Measurements from ENCODE around the gene CEP72. TPM values are rescaled to one million over a fixed set of nuclear protein-coding genes. Genes with fewer than 3 reads are reported as not detected.
"Not testable (repeated sequence)": the region's sequence is repeated elsewhere in the genome, so short reads cannot be mapped to it uniquely, and the experiment has no call there.

Gene CEP72
- total RNA-seq, 2 experiments from 2014 or later = 34.4 to 38.6 TPM

DNA sequence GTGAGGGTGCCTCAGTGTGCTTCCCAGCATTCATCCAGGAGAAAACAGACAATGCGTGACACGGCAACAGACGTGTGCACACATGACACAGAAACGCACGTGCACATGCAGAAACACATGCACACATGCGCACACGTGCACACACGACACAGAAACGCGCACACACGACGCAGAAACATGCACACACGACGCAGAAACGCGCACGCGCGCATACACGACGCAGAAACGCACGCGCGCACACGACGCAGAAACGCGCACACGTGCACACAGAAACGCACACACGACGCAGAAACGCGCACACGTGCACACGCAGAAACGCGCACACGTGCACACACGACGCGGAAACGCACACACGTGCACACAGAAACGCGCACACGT is 64.5 kb downstream of the CEP72 start:
- Mint-ChIP-seq H3K4me1 (ENCODE audit: low read depth) (peaks cover 5% of the 10 kb centered on the region), H3K27ac (no peak overlapping the region), H3K9me3 (ENCODE audit: insufficient read depth) (no peaks in the 10 kb centered on the region), H3K36me3 (ENCODE audit: low read depth) (no peaks in the 10 kb centered on the region), H3K4me3 (no peak overlapping the region), H3K27me3 (ENCODE audit: low read depth) (no peaks in the 10 kb centered on the region)
- ChIA-PET CTCF (no interaction called here), POLR2A (no interaction called here)
- no peak for ATAC-seq
- no peak for DNase-seq

DNA sequence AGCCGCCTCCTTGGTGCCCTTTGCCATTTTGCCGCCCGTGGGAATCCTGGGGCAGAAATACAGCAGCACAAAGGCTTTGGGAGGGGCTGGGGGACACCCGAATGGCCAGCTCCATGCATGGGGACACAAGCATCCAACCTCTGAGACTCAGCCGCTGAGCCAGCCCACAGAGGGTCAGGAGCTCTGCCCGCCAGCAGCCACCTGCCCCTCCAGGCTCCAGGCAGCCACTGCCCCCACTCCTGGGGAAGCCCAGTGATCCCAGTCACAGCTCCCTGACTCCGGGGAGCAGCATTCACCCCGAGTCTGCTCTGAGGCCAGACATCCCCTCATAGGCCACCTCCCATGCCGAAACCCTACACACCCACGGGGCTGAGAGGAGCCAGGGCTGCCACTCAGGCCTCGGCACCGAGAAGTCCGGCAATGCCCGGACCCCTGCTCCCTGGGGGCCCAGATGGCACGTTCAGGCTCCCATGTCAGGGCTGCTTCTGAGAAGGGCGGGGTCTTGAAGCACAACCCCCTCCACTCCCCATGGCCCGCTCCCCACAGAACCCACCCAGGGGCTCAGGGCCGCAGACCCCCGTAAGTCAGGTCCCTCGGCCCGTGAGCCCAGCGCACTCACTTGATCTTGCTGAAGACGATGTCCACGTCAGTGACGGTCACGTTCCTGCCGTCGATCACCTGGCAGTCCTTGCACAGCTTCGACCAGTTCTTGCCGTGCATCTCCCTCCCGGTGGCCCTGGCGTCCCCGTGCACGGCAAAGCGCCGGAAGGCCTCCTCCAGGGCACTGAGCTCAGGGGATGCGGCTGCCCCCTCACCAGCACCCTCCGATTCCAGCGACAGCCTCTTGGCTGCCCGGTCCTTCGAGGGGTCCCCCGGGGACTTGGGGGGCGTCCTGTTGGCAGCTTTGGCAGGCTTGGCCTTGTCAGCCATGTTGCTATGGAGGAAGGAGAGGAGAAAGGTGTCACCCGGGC is 65.3 kb downstream of the CEP72 start:
- peaks cover 5% of the 10 kb centered on the region for H3K4me1 Mint-ChIP-seq (ENCODE audit: low read depth)
- ChIA-PET POLR2A (no interaction called here), CTCF (no interaction called here)
- H3K4me3 Mint-ChIP-seq = no peak overlapping the region
- H3K36me3 Mint-ChIP-seq (ENCODE audit: low read depth) = no peaks in the 10 kb centered on the region
- no peaks in the 10 kb centered on the region for H3K27me3 Mint-ChIP-seq (ENCODE audit: low read depth)
- peak; percentile 14 for DNase-seq
- no peak overlapping the region for H3K27ac Mint-ChIP-seq
- no peaks in the 10 kb centered on the region for H3K9me3 Mint-ChIP-seq (ENCODE audit: insufficient read depth)
- ATAC-seq = no peak

DNA sequence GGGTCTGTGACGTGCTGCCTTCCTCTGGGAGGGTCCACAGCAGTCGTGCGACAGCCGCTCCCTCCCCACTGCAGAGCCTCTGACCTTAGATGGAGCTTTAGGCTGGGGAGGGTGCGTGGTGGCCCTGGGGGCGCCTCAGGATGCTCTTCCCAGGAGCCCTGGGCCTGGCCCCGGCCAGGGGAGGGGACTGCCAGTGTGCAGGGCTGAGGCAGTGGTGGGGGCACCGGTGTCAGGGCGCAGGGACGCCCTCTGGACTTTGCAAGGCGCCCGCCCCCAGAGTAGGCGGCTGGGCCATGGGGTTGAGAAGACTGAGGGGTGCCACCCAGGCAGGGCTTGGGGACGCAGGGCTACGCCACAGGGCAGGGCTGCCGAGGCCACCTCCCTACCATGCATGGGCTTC is 66.4 kb downstream of the CEP72 start:
- CTCF ChIA-PET; H3K9me3 Mint-ChIP-seq (ENCODE audit: insufficient read depth); H3K27ac Mint-ChIP-seq; ATAC-seq; H3K4me1 Mint-ChIP-seq (ENCODE audit: low read depth); H3K4me3 Mint-ChIP-seq; H3K27me3 Mint-ChIP-seq (ENCODE audit: low read depth); POLR2A ChIA-PET; H3K36me3 Mint-ChIP-seq (ENCODE audit: low read depth): not testable (repeated sequence)
- DNase-seq = peak; percentile 8

DNA sequence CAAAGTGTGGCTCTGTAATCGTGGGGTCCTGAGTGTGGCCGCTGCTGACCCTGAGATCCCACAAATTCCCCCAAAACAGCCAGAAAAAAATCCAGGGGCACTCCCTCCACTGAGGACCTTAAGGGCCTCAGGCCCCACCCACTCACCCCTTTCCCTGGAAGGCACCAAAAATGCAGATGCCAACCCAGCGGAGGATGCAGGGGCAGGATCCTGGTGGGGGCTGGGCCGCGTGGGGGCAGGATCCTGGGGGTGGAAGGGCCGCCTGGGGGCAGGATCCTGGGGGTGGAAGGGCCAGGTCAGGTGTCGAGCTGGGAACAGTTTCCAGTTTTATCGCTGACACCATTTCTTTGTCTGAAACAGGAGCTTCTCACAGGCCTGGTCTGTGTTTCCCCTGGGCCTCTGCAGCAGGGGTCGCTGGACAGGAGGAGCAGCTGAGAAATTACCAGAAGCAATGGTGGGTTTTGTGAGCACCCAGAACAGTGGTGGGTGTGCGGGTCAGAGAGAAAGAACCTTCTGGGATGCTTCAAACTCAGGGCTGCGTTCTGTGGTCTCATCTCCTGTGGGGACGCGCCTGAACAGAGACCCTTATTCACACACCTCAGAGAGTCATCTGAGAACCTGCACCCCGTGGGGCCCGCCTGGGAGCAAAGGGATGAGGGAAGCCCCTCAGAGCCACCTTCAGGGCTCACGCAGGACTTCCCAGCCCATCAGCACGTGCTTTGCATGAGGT is 67.2 kb downstream of the CEP72 start:
- H3K9me3 Mint-ChIP-seq (ENCODE audit: insufficient read depth); H3K27ac Mint-ChIP-seq; POLR2A ChIA-PET; ATAC-seq; H3K4me3 Mint-ChIP-seq; CTCF ChIA-PET; H3K27me3 Mint-ChIP-seq (ENCODE audit: low read depth); H3K36me3 Mint-ChIP-seq (ENCODE audit: low read depth); H3K4me1 Mint-ChIP-seq (ENCODE audit: low read depth): not testable (repeated sequence)
- DNase-seq = peak; percentile 13

DNA sequence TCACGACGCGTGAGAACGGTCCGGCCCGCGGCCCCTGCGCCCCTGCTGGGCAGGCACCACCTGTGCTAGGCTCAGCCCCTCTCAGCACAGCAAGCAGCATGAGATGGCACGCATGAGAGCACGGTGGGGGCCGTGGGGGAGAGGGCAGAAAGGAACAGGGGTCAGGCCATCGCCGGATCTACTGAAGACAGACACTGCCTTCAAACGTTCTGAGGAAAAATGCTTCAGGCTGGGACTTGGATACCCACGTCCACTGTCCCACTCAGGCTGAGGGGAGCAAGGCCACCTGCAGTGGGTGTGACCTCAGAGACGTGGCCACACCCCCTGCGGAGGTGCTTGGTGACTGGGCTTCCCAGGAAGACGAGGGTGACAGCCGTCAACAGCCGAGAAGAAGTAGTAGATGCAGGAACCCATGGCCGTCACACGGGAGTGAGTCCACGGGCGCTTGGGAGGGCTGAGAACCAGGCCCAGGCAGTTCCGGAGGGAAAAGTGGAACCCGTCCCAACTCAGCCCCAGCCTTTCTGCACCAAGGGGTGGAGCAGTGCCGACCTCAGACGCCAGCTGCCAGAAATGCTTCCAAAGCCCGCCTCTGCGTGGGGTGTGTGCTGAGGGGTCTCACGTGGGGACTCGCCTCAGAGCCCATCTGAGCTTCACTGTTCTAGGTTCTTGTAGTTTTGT is 68.1 kb downstream of the CEP72 start:
- H3K4me3 Mint-ChIP-seq; H3K9me3 Mint-ChIP-seq (ENCODE audit: insufficient read depth); CTCF ChIA-PET; H3K36me3 Mint-ChIP-seq (ENCODE audit: low read depth); ATAC-seq; H3K4me1 Mint-ChIP-seq (ENCODE audit: low read depth); H3K27ac Mint-ChIP-seq; POLR2A ChIA-PET; H3K27me3 Mint-ChIP-seq (ENCODE audit: low read depth): not testable (repeated sequence)
- DNase-seq = peak; percentile 6

DNA sequence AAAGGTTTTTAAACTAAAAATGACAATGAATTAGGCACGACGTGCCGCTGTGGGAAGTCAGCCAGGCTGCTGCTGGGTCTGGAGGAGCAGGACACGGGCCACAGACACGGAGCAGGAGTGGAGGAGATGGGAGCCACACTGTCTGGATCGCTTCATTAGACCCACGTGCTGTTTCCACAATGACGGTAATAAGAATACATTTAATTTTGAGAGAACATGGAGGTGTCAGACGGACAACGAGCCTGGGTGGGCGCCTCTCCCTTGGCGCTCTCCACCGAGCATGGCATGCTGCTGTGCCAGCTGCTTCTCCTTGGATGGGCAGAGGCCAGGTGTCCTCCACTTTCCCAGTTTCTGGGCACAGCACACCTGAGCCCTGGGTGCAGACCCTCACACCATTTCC is 68.7 kb downstream of the CEP72 start:
- H3K4me3 Mint-ChIP-seq; ATAC-seq; H3K27ac Mint-ChIP-seq; H3K36me3 Mint-ChIP-seq (ENCODE audit: low read depth); CTCF ChIA-PET; H3K27me3 Mint-ChIP-seq (ENCODE audit: low read depth); POLR2A ChIA-PET; H3K9me3 Mint-ChIP-seq (ENCODE audit: insufficient read depth); H3K4me1 Mint-ChIP-seq (ENCODE audit: low read depth): not testable (repeated sequence)
- peak; percentile 13 for DNase-seq

DNA sequence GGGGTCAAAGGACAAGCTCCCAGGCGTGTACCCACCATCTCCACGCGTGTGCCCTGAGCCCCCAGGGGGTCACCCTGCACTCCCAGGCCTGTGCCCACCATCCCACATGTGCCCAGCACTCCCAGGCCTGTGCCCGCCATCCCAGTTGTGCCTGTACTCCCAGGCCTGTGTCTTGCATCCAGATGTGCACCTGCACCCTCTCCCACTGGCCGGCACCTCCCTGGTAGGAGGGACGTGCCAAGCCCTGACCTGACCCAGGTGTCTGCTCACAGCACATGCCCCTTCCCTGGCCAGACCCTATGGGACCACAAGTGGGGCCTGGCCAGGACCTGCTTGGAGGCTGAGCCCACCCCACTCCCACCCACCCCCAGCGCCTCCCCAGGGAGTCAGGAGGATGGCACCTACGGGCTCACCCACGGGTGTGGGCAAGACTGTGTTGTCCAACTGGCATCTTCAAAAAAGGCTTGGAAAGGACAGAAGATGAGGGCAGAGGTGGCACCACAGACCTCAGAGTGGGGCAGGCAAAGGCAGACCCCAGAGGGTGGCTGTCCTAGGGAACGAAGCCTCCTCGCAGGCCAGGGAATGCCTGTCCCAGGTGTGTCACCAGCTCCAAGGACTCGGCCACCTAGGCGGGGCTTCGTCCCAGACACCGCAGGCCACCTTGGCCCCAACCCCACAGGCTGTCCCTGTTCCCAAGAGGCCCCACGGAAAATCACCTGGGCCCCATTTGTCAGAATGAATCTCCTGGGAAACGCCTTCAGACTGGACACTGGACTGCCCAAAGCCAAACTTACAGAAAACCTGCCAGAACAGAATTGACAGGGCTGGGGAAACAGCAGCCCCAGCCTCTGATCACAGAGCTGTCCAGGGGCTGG is 69.4 kb downstream of the CEP72 start:
- H3K36me3 Mint-ChIP-seq (ENCODE audit: low read depth); H3K27me3 Mint-ChIP-seq (ENCODE audit: low read depth); H3K4me3 Mint-ChIP-seq; H3K9me3 Mint-ChIP-seq (ENCODE audit: insufficient read depth); H3K27ac Mint-ChIP-seq; CTCF ChIA-PET; POLR2A ChIA-PET; H3K4me1 Mint-ChIP-seq (ENCODE audit: low read depth); ATAC-seq: not testable (repeated sequence)
- DNase-seq = peak; percentile 12

DNA sequence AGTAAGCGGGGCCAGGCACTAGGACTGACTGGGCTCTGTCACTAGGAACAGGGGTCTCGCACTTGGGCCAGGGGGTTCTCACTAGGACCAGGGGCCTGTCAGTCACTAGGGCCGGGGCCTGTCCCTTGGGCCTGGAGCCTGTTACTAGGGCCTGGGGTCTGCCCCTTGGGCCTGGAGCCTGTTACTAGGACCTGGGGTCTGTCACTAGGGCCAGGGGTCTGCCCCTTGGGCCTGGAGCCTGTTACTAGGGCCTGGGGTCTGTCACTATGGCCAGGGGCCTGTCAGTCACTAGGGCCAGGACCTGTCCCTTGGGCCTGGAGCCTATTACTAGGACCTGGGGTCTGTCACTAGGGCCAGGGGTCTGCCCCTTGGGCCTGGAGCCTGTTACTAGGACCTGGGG is 70.1 kb downstream of the CEP72 start:
- DNase-seq; H3K4me1 Mint-ChIP-seq (ENCODE audit: low read depth); H3K36me3 Mint-ChIP-seq (ENCODE audit: low read depth); H3K27ac Mint-ChIP-seq; H3K4me3 Mint-ChIP-seq; CTCF ChIA-PET; H3K27me3 Mint-ChIP-seq (ENCODE audit: low read depth); H3K9me3 Mint-ChIP-seq (ENCODE audit: insufficient read depth); ATAC-seq; POLR2A ChIA-PET: not testable (repeated sequence)

DNA sequence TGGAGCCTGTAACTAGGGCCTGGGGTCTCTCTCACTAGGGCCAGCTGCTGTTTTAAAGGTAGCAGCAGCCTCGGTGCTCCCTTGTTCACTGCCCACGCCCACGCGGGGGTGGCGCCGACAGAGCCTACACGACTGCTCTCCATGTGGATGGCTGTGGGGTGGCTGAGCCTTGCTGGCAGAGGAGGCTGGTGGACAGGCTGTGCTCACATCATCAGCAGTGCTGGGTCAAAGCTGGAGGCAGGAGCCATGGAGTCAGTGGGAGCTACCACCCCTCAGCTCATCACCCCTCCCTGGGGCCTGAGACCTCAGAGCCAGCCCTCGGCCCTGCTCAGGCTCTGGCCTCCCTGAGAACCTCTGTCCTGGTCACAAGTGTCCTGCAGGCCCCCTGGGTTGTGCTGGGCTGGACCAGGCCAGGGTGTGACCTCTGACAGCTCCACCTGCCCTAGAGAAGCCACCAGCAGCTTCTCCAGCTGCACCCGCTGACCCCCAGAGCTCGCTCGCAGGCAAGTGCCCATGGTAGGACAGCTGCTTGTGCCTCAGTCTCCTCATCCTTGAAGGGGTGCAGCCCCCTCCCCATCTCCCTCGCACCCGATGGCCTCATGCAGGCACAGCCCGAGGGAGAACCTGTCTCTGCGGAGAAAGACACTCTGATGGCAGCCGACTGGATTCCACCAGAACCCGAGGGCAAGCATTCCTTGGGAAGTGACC is 70.7 kb downstream of the CEP72 start:
- H3K27ac Mint-ChIP-seq; ATAC-seq; H3K4me1 Mint-ChIP-seq (ENCODE audit: low read depth); CTCF ChIA-PET; H3K9me3 Mint-ChIP-seq (ENCODE audit: insufficient read depth); H3K4me3 Mint-ChIP-seq; H3K36me3 Mint-ChIP-seq (ENCODE audit: low read depth); H3K27me3 Mint-ChIP-seq (ENCODE audit: low read depth): not testable (repeated sequence)
- peak; percentile 14 for DNase-seq
- POLR2A ChIA-PET = interaction anchor here (1.5 kb wide), 1 partner anchor 92 kb away, joined by 5 read pairs; no protein-coding TSS in a partner anchor

DNA sequence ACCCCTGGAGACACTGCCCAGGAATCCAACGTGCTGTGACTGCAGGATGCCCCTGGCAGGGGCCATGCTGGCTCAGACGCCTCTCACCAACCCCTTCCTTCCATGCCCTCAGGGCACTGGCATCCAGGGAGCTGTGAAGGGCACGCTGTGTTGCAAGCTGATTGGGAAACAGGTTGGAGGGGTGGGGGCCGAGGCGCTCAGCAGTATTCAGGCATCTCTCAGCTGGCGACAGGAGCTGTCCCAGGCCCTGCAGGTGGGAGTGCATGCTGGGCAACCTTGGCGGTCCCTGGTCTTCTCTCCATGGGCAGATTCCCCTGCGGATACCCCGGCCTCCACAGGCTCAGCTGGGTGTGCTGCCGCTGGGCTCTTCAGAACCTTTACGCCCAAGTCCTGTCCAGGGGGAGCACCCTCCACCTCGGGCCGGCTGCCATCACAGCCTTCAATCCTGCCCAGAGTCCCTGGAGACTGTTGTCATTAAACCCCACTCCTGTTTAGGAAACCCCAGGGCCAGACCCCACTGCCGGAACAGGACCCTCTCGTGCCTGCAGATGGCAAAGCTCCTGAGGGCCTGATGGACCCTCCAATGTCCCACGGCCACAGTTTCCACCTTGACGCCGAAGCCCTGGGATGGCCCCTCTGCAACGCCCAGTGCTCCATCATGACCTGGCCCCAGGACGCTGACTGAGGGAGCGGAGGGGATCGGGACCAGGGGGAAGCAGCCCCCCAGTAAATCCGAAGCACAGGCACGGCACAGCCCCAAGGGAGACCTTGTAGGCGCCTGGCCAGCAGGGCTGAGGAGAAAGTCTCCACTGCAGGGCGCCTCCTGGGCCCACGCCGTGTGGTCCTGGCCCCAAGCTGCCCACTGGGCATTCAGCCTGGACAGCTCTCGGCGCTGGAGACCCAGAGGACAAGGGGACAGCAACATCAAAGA is 71.7 kb downstream of the CEP72 start:
- no peaks in the 10 kb centered on the region for H3K9me3 Mint-ChIP-seq (ENCODE audit: insufficient read depth)
- no peak for ATAC-seq
- no peak overlapping the region for H3K4me3 Mint-ChIP-seq
- no peaks in the 10 kb centered on the region for H3K4me1 Mint-ChIP-seq (ENCODE audit: low read depth)
- ChIA-PET CTCF (no interaction called here), POLR2A (interaction anchor here (1.5 kb wide), 1 partner anchor 91 kb away, joined by 5 read pairs; no protein-coding TSS in a partner anchor)
- no peaks in the 10 kb centered on the region for H3K36me3 Mint-ChIP-seq (ENCODE audit: low read depth)
- DNase-seq = peak; percentile 19
- no peak overlapping the region for H3K27ac Mint-ChIP-seq
- H3K27me3 Mint-ChIP-seq (ENCODE audit: low read depth) = peaks cover 2% of the 10 kb centered on the region
